HG03066 (cell line): ENCODE results near the gene SLC25A51.
"Not testable (repeated sequence)": the region's sequence is repeated elsewhere in the genome, so short reads cannot be mapped to it uniquely, and the experiment has no call there.

Experiments used
- ATAC-seq: cut with Tn5 transposase; IDR thresholded peaks from one replicate; pipeline ENCODE4 v1.9.1; 2021; ENCODE audit warnings: low read depth; ENCODE audit not compliant: unreplicated experiment

SLC25A51 gene

GRCh38 chr9:37920471-37921167 lies 16.7 kb upstream of the SLC25A51 start:
- ATAC-seq = no peak

- no peak for ATAC-seq
Measured at GRCh38 chr9:37919956-37920335, 16.0 kb upstream of the SLC25A51 start.

- ATAC-seq = no peak
Measured at GRCh38 chr9:37919246-37919955, 15.5 kb upstream of the SLC25A51 start.

- ATAC-seq = no peak
Measured at GRCh38 chr9:37918665-37919170, 14.8 kb upstream of the SLC25A51 start.

- no peak for ATAC-seq
Measured at GRCh38 chr9:37917801-37918664, 14.1 kb upstream of the SLC25A51 start.

- no peak for ATAC-seq
Measured at GRCh38 chr9:37917313-37917731, 13.4 kb upstream of the SLC25A51 start.

- ATAC-seq = no peak
Measured at GRCh38 chr9:37916471-37917312, 12.8 kb upstream of the SLC25A51 start.

- ATAC-seq = no peak
Measured at GRCh38 chr9:37915911-37916470, 12.1 kb upstream of the SLC25A51 start.

GRCh38 chr9:37914701-37915358 lies 10.9 kb upstream of the SLC25A51 start:
- no peak for ATAC-seq

- ATAC-seq = no peak
Measured at GRCh38 chr9:37914154-37914551, 10.2 kb upstream of the SLC25A51 start.

- ATAC-seq = peak; percentile 72
Measured at GRCh38 chr9:37913480-37914153, 9.7 kb upstream of the SLC25A51 start.

GRCh38 chr9:37911271-37911681 lies 7.3 kb upstream of the SLC25A51 start:
- no peak for ATAC-seq

- ATAC-seq = no peak
Measured at GRCh38 chr9:37910271-37910670, 6.3 kb upstream of the SLC25A51 start.

- ATAC-seq = not testable (repeated sequence)
Measured at GRCh38 chr9:37909836-37910235, 5.9 kb upstream of the SLC25A51 start.

GRCh38 chr9:37909326-37909725 lies 5.4 kb upstream of the SLC25A51 start:
- ATAC-seq = no peak

GRCh38 chr9:37908698-37909186 lies 4.8 kb upstream of the SLC25A51 start:
- no peak for ATAC-seq

- no peak for ATAC-seq
Measured at GRCh38 chr9:37908283-37908682, 4.4 kb upstream of the SLC25A51 start.
